SW 1271 (cell line): ENCODE measurements around the gene RTRAF.

Experiments used
- DNase-seq, 2 experiments: peaks; one replicate each; lab custom pipeline; 2025; lab: John Stamatoyannopoulos, UW

The RTRAF gene

GRCh38 chr14:51996148-51996746 is 6.9 kb downstream of the RTRAF start:
- DNase-seq = no peak

- DNase-seq = no peak
Observed at GRCh38 chr14:51998348-51998747, 9.0 kb downstream of the RTRAF start.

GRCh38 chr14:51999084-51999483 is 9.7 kb downstream of the RTRAF start:
- DNase-seq = no peak

GRCh38 chr14:52000019-52000582 is 10.8 kb downstream of the RTRAF start:
- no peak for DNase-seq

GRCh38 chr14:52000696-52001095 is 11.3 kb downstream of the RTRAF start:
- no peak for DNase-seq

- no peak for DNase-seq
Observed at GRCh38 chr14:52002542-52002941, 13.2 kb downstream of the RTRAF start.

- no peak for DNase-seq
Observed at GRCh38 chr14:52003324-52003723, 14.0 kb downstream of the RTRAF start.

GRCh38 chr14:52005625-52006024 is 16.3 kb downstream of the RTRAF start:
- DNase-seq = no peak

- no peak for DNase-seq
Observed at GRCh38 chr14:52006361-52006760, 17.0 kb downstream of the RTRAF start.

GRCh38 chr14:52007211-52007610 is 17.9 kb downstream of the RTRAF start:
- DNase-seq = no peak

- DNase-seq = no peak
Observed at GRCh38 chr14:52007637-52008036, 18.3 kb downstream of the RTRAF start.

- DNase-seq = no peak
Observed at GRCh38 chr14:52008136-52008535, 18.8 kb downstream of the RTRAF start.

GRCh38 chr14:52010173-52010693 is 20.9 kb downstream of the RTRAF start:
- DNase-seq = no peak

GRCh38 chr14:52011523-52011922 is 22.2 kb downstream of the RTRAF start:
- no peak for DNase-seq

- DNase-seq = no peak
Observed at GRCh38 chr14:52012635-52013034, 23.3 kb downstream of the RTRAF start.

GRCh38 chr14:52013984-52014600 is 24.7 kb downstream of the RTRAF start:
- no peak for DNase-seq

GRCh38 chr14:52014601-52015267 is 25.4 kb downstream of the RTRAF start:
- DNase-seq = no peak

GRCh38 chr14:52015411-52016030 is 26.2 kb downstream of the RTRAF start:
- DNase-seq = peak in 1 of 2 experiments; percentile 31

GRCh38 chr14:52018252-52018651 is 28.9 kb downstream of the RTRAF start:
- DNase-seq = no peak

- DNase-seq = no peak
Observed at GRCh38 chr14:52018970-52019369, 29.6 kb downstream of the RTRAF start.

GRCh38 chr14:52020161-52020714 is 30.9 kb downstream of the RTRAF start:
- no peak for DNase-seq
